Neural cell (in vitro differentiated cells): ENCODE results near the gene PHACTR4. TPM values are rescaled to one million over a fixed set of nuclear protein-coding genes. Genes with fewer than 3 reads are reported as not detected.

Experiments
- H2AFZ ChIP-seq: fragments of 200-600, 300-800 bp; sonication (generic), shearing (Covaris generic); 2 replicates; pipeline ENCODE4 v1.6.0; 2014; ENCODE audit warnings: low read depth, mild to moderate bottlenecking, antibody characterized with exemption, low read length, moderate library complexity
- H3F3A ChIP-seq: fragments of 200-600 bp; shearing (Covaris generic); 2 replicates; pipeline ENCODE4 v1.6.1; 2016; ENCODE audit warnings: mild to moderate bottlenecking, moderate library complexity, mixed read lengths, antibody characterized with exemption, low read length; ENCODE audit not compliant: insufficient read depth, poor library complexity, severe bottlenecking
- H3K27ac ChIP-seq: fragments of 200-600, 300-800 bp; sonication (generic), shearing (Covaris generic); 2 replicates; pipeline ENCODE4 v1.5.1; 2014; ENCODE audit warnings: mild to moderate bottlenecking, low read length, moderate library complexity
- H3K27me3 ChIP-seq: fragments of 300-800, 200-600 bp; sonication (generic), shearing (Covaris generic); 2 replicates; pipeline ENCODE4 v1.6.0; 2014; ENCODE audit warnings: mild to moderate bottlenecking, low read depth, low read length, moderate library complexity; ENCODE audit not compliant: insufficient read depth
- H3K36me3 ChIP-seq: fragments of 300-800, 200-600 bp; sonication (generic), shearing (Covaris generic); 2 replicates; pipeline ENCODE4 v1.5.1; 2014; ENCODE audit warnings: mild to moderate bottlenecking, antibody characterized with exemption, low read length, moderate library complexity; ENCODE audit not compliant: insufficient read depth
- H3K4me2 ChIP-seq: fragments of 300-800, 200-600 bp; sonication (generic), shearing (Covaris generic); 2 replicates; pipeline ENCODE4 v1.6.0; 2014; ENCODE audit warnings: mild to moderate bottlenecking, low read length
- H3K4me3 ChIP-seq: fragments of 300-800, 200-600 bp; sonication (generic), shearing (Covaris generic); 2 replicates; pipeline ENCODE4 v1.5.1; 2014; ENCODE audit warnings: mild to moderate bottlenecking, low read length, moderate library complexity
- H3K79me2 ChIP-seq: fragments of 200-600 bp; shearing (Covaris generic); replicated peaks from 2 replicates; pipeline ENCODE4 v1.6.0; 2014; ENCODE audit warnings: mild to moderate bottlenecking, low read length, moderate library complexity; ENCODE audit not compliant: insufficient read depth
- H3K9ac ChIP-seq: fragments of 300-800, 200-600 bp; sonication (generic), shearing (Covaris generic); 2 replicates; pipeline ENCODE4 v1.6.1; 2016; ENCODE audit warnings: mild to moderate bottlenecking, low read length, mixed read lengths
- H3K9me2 ChIP-seq: fragments of 200-600 bp; shearing (Covaris generic); 2 replicates; pipeline ENCODE4 v1.6.1; 2016; ENCODE audit warnings: mild to moderate bottlenecking, low read length, mixed read lengths; ENCODE audit not compliant: insufficient read depth
- H3K9me3 ChIP-seq: fragments of 200-600, 300-800 bp; sonication (generic), shearing (Covaris generic); 2 replicates; pipeline ENCODE4 v1.6.1; 2016; ENCODE audit warnings: mild to moderate bottlenecking, mixed run types, low read length, moderate library complexity, mixed read lengths
- H4K20me1 ChIP-seq: fragments of 200-600 bp; shearing (Covaris generic); 2 replicates; pipeline ENCODE4 v1.6.1; 2016; ENCODE audit warnings: mild to moderate bottlenecking, mixed run types; ENCODE audit not compliant: insufficient read depth
- EP300 ChIP-seq: fragments of 450-650 bp; conservative IDR thresholded peaks from 2 replicates; pipeline ENCODE4 v1.6.1; 2014; ENCODE audit warnings: antibody characterized with exemption, mild to moderate bottlenecking, moderate library complexity; ENCODE audit not compliant: poor library complexity, severe bottlenecking
- EZH2 ChIP-seq: fragments of 200-600, 300-800 bp; shearing (Covaris generic), sonication (generic); IDR thresholded peaks from 2 replicates; pipeline ENCODE4 v1.6.1; 2014; ENCODE audit warnings: antibody characterized with exemption, low read length, borderline replicate concordance, mild to moderate bottlenecking; ENCODE audit not compliant: insufficient read depth, poor library complexity, severe bottlenecking
- MXI1 ChIP-seq: fragments of 450-650 bp; conservative IDR thresholded peaks from 2 replicates; pipeline ENCODE4 v1.6.1; 2014; ENCODE audit warnings: antibody characterized with exemption, mild to moderate bottlenecking; ENCODE audit not compliant: poor library complexity, severe bottlenecking
- POLR2AphosphoS5 ChIP-seq: IDR thresholded peaks from 2 replicates; pipeline ENCODE4 v1.6.1; 2012
- RAD21 ChIP-seq: fragments of 450-650 bp; conservative IDR thresholded peaks from 2 replicates; pipeline ENCODE4 v1.6.1; 2014; ENCODE audit warnings: antibody characterized with exemption, mild to moderate bottlenecking, moderate library complexity
- SMC3 ChIP-seq: fragments of 450-650 bp; conservative IDR thresholded peaks from 2 replicates; pipeline ENCODE4 v1.6.1; 2014; ENCODE audit warnings: antibody characterized with exemption, mild to moderate bottlenecking, moderate library complexity; ENCODE audit not compliant: poor library complexity
- TAF1 ChIP-seq: IDR thresholded peaks from 2 replicates; pipeline ENCODE4 v1.6.1; 2012; ENCODE audit warnings: low read depth
- polyA plus RNA-seq: library from polyadenylated mRNA; depleted of rRNA; stranded (reverse); fragments of >200 nt; gene quantifications from 2 replicates; pipeline ENCODE4 v1.2.3, GENCODE V29; 2014
- small RNA-seq, 3 experiments: library from RNA; depleted of rRNA; stranded (forward); fragments of <200 nt; gene quantifications; one replicate each; pipeline ENCODE3, GENCODE V24; 2012
- TF ChIP-seq, protein P1 (sequence below): fragments of 450-650 bp; IDR thresholded peaks from 2 replicates; pipeline ENCODE4 v1.5.1; 2014; ENCODE audit warnings: antibody characterized with exemption, mild to moderate bottlenecking, moderate library complexity; ENCODE audit not compliant: poor library complexity, severe bottlenecking
- TF ChIP-seq, protein P2 (sequence below): IDR thresholded peaks from 2 replicates; pipeline ENCODE4 v1.6.1; 2012; ENCODE audit warnings: borderline replicate concordance

The PHACTR4 gene
- polyA plus RNA-seq, 1 donor from 2014 or later, result 7.9 TPM

DNA sequence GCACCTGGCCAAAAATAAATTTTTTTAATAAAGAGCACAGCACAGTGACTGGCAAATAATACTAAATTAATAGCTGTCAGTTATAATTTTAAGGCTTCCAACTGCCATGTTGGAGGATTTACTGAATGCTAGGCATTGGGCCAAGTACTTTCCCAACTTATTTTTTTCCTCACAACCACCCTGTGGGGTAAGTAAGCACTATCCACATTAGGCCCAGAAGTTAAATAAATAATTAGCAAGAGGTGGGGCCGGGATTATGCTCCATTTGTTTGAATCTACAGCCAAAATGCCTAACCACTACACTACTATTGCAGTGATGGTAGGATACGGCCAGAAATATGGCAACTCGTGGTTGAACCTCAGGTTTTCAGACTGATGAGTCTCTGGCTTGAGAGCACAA is 178.8 kb downstream of the PHACTR4 start:
- Histone ChIP-seq H2AFZ (no peak overlapping the region), H3K4me3 (no peak overlapping the region), H3K9me3 (no peaks in the 10 kb centered on the region), H3K79me2 (peaks cover 3% of the 10 kb centered on the region), H3K9me2 (no peaks in the 10 kb centered on the region), H3K9ac (no peak overlapping the region), H3F3A (no peaks in the 10 kb centered on the region), H3K27me3 (no peaks in the 10 kb centered on the region), H3K4me2 (no peak overlapping the region), H3K36me3 (no peaks in the 10 kb centered on the region), H4K20me1 (no peaks in the 10 kb centered on the region), H3K27ac (no peak overlapping the region)
- no peak for TF ChIP-seq RAD21
- TF ChIP-seq MXI1, result no peak
- TF ChIP-seq EP300, result no peak
- no peak for TF ChIP-seq TAF1
- TF ChIP-seq, protein P1, sequence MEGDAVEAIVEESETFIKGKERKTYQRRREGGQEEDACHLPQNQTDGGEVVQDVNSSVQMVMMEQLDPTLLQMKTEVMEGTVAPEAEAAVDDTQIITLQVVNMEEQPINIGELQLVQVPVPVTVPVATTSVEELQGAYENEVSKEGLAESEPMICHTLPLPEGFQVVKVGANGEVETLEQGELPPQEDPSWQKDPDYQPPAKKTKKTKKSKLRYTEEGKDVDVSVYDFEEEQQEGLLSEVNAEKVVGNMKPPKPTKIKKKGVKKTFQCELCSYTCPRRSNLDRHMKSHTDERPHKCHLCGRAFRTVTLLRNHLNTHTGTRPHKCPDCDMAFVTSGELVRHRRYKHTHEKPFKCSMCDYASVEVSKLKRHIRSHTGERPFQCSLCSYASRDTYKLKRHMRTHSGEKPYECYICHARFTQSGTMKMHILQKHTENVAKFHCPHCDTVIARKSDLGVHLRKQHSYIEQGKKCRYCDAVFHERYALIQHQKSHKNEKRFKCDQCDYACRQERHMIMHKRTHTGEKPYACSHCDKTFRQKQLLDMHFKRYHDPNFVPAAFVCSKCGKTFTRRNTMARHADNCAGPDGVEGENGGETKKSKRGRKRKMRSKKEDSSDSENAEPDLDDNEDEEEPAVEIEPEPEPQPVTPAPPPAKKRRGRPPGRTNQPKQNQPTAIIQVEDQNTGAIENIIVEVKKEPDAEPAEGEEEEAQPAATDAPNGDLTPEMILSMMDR, result no peak
- no peak for TF ChIP-seq SMC3
- TF ChIP-seq, protein P2, sequence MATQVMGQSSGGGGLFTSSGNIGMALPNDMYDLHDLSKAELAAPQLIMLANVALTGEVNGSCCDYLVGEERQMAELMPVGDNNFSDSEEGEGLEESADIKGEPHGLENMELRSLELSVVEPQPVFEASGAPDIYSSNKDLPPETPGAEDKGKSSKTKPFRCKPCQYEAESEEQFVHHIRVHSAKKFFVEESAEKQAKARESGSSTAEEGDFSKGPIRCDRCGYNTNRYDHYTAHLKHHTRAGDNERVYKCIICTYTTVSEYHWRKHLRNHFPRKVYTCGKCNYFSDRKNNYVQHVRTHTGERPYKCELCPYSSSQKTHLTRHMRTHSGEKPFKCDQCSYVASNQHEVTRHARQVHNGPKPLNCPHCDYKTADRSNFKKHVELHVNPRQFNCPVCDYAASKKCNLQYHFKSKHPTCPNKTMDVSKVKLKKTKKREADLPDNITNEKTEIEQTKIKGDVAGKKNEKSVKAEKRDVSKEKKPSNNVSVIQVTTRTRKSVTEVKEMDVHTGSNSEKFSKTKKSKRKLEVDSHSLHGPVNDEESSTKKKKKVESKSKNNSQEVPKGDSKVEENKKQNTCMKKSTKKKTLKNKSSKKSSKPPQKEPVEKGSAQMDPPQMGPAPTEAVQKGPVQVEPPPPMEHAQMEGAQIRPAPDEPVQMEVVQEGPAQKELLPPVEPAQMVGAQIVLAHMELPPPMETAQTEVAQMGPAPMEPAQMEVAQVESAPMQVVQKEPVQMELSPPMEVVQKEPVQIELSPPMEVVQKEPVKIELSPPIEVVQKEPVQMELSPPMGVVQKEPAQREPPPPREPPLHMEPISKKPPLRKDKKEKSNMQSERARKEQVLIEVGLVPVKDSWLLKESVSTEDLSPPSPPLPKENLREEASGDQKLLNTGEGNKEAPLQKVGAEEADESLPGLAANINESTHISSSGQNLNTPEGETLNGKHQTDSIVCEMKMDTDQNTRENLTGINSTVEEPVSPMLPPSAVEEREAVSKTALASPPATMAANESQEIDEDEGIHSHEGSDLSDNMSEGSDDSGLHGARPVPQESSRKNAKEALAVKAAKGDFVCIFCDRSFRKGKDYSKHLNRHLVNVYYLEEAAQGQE, result no peak
- TF ChIP-seq POLR2AphosphoS5, result no peak
- no peak for TF ChIP-seq EZH2

Small RNA genes within 50 kb of the gene (small RNA-seq; reads per million reads assigned to genes)
- 0 to 1.2 (median 0) reads per million in 3 experiments for gene RF00019
- 0.07 to 1.7 (median 0.19) reads per million in 3 experiments for gene RNU6ATAC27P
- gene SNORA73A, result 0 reads per million in 3 experiments
- gene SNORA73B, result 800 to 2,453 (median 1,874) reads per million in 3 experiments

Other genes with a start within 250 kb of the PHACTR4 start
- gene PTAFR, start 193.1 kb upstream of the PHACTR4 start, polyA plus RNA-seq, result 0.12 and 0.30 TPM in 2 replicates
- gene DNAJC8, start 136.7 kb upstream of the PHACTR4 start, polyA plus RNA-seq, result 150 and 184 TPM in 2 replicates
- 429 and 448 TPM in 2 replicates for gene ATP5IF1, start 133.6 kb upstream of the PHACTR4 start, polyA plus RNA-seq
- gene SESN2, start 110.2 kb upstream of the PHACTR4 start, polyA plus RNA-seq, result 7.7 and 9.3 TPM in 2 replicates
- gene MED18, start 40.7 kb upstream of the PHACTR4 start, polyA plus RNA-seq, result 6.4 and 12.8 TPM in 2 replicates
- 13.1 and 15.3 TPM in 2 replicates for gene RCC1, start 136.3 kb downstream of the PHACTR4 start, polyA plus RNA-seq
- 80.8 and 91.6 TPM in 2 replicates for gene TRNAU1AP, start 183.3 kb downstream of the PHACTR4 start, polyA plus RNA-seq
- not detected in 2 replicates for gene RAB42, start 222.5 kb downstream of the PHACTR4 start, polyA plus RNA-seq